SK-N-SH (cell line): ENCODE measurements around the gene DNAJB4. TPM values are rescaled to one million over a fixed set of nuclear protein-coding genes. Genes with fewer than 3 reads are reported as not detected.
A peak's percentile ranks its signal among the peaks of the same experiment; 100 is the strongest.

Experiments
- CTCF ChIA-PET: fragments of 300-600, 350-600 bp; formaldehyde crosslinking; extraction: SDS; loops from one replicate; lab custom pipeline; 2021; lab: Yijun Ruan, JAX
- POLR2A ChIA-PET: fragments of 350-600 bp; sonication (Branson Sonifier 250); formaldehyde crosslinking; extraction: SDS; loops from one replicate; lab custom pipeline; 2020; ENCODE audit warnings: antibody characterized with exemption, inconsistent platforms; lab: Yijun Ruan, JAX
- DNase-seq: peaks from one replicate; pipeline ENCODE4 v3.0.0; 2012
- H2AFZ ChIP-seq: fragments of 200-600 bp; sonication (generic); 2 replicates; pipeline ENCODE4 v1.8.1; 2016; ENCODE audit warnings: antibody characterized with exemption, mild to moderate bottlenecking, low read depth
- H3F3A ChIP-seq: fragments of 200-600 bp; sonication (generic); replicated peaks from 2 replicates; pipeline ENCODE3; 2016; ENCODE audit warnings: antibody characterized with exemption, mild to moderate bottlenecking; ENCODE audit not compliant: insufficient read depth
- H3K27ac ChIP-seq, 2 experiments: fragments of 200-500 bp in 1 of 2; fragments of 200-600 bp in 1 of 2; sonication (Bioruptor generic) in 1 of 2; sonication (generic), shearing (Covaris generic) in 1 of 2; 2 replicates each; pipeline versions ENCODE4 v1.5.1 to v1.6.1; 2014 to 2016; ENCODE audit warnings: low read depth in 2 of 2, inconsistent platforms in 1 of 2, low read length in 1 of 2, mild to moderate bottlenecking in 1 of 2, mixed read lengths in 1 of 2
- H3K27me3 ChIP-seq: fragments of 200-600 bp; sonication (generic), shearing (Covaris generic); 2 replicates; pipeline ENCODE4 v1.6.1; 2016; ENCODE audit warnings: mixed run types; ENCODE audit not compliant: insufficient read depth
- H3K36me3 ChIP-seq, 2 experiments: fragments of 200-500 bp in 1 of 2; fragments of 200-600 bp in 1 of 2; sonication (Bioruptor generic) in 1 of 2; sonication (generic) in 1 of 2; replicated peaks in 1 of 2; 2 replicates each; pipeline versions ENCODE3 to v1.5.1; 2014 to 2016; ENCODE audit warnings: low read length in 1 of 2, mild to moderate bottlenecking in 1 of 2; ENCODE audit not compliant: insufficient read depth in 2 of 2, control insufficient read depth in 1 of 2
- H3K4me1 ChIP-seq, 2 experiments: fragments of 200-500 bp in 1 of 2; fragments of 200-600 bp in 1 of 2; sonication (Bioruptor generic) in 1 of 2; sonication (generic), shearing (Covaris generic) in 1 of 2; 2 replicates each; pipeline versions ENCODE4 v1.5.1 to v1.6.1; 2014 to 2016; ENCODE audit warnings: low read depth in 1 of 2, low read length in 1 of 2, mixed run types in 1 of 2; ENCODE audit not compliant: insufficient read depth in 2 of 2, control insufficient read depth in 1 of 2
- H3K4me2 ChIP-seq: fragments of 200-600 bp; sonication (generic), shearing (Covaris generic); 2 replicates; pipeline ENCODE4 v1.6.1; 2017; ENCODE audit warnings: mixed run types
- H3K4me3 ChIP-seq, 2 experiments: fragments of 200-500 bp in 1 of 2; fragments of 200-600 bp in 1 of 2; sonication (Bioruptor generic) in 1 of 2; sonication (generic), shearing (Covaris generic) in 1 of 2; 2 replicates each; pipeline versions ENCODE4 v1.5.1 to v1.8.1; 2014 to 2016; ENCODE audit warnings: low read depth in 2 of 2, inconsistent platforms in 1 of 2, low read length in 1 of 2, mild to moderate bottlenecking in 1 of 2, mixed read lengths in 1 of 2, moderate library complexity in 1 of 2
- H3K79me2 ChIP-seq: fragments of 200-600 bp; sonication (generic); 2 replicates; pipeline ENCODE4 v1.8.1; 2017; ENCODE audit warnings: mild to moderate bottlenecking; ENCODE audit not compliant: insufficient read depth
- H3K9ac ChIP-seq: fragments of 200-600 bp; sonication (generic); 2 replicates; pipeline ENCODE4 v1.6.1; 2017; ENCODE audit warnings: mixed run types
- H3K9me2 ChIP-seq: fragments of 200-600 bp; sonication (generic); 2 replicates; pipeline ENCODE4 v1.6.1; 2017; ENCODE audit warnings: mixed run types
- H3K9me3 ChIP-seq: fragments of 200-600 bp; sonication (generic); 2 replicates; pipeline ENCODE4 v1.6.1; 2017; ENCODE audit warnings: mixed run types, mild to moderate bottlenecking, moderate library complexity
- H4K20me1 ChIP-seq: fragments of 200-600 bp; sonication (generic); 2 replicates; pipeline ENCODE4 v1.6.1; 2017; ENCODE audit warnings: mild to moderate bottlenecking, mixed run types; ENCODE audit not compliant: insufficient read depth
- EP300 ChIP-seq, 2 experiments: IDR thresholded peaks; 2 replicates each; pipeline versions ENCODE4 v1.4.0 to v1.6.1; 2012; ENCODE audit warnings: borderline replicate concordance in 1 of 2, low read depth in 1 of 2, low read length in 1 of 2
- FOXJ3 ChIP-seq: sonication (generic); formaldehyde crosslinking; IDR thresholded peaks from 2 replicates; pipeline ENCODE4 v1.5.1; 2020; ENCODE audit warnings: mild to moderate bottlenecking, missing genetic modification reagents
- GABPA ChIP-seq: IDR thresholded peaks from 2 replicates; pipeline ENCODE4 v1.4.0; 2012; ENCODE audit warnings: low read depth, mild to moderate bottlenecking
- GATA2 ChIP-seq: sonication (generic); formaldehyde crosslinking; IDR thresholded peaks from 2 replicates; pipeline ENCODE4 v1.5.0; 2020; ENCODE audit warnings: mild to moderate bottlenecking, missing genetic modification reagents
- IRF3 ChIP-seq: fragments of 150-350 bp; IDR thresholded peaks from 2 replicates; pipeline ENCODE4 v1.6.1; 2016; ENCODE audit warnings: mild to moderate bottlenecking, low read depth, low read length
- JUND ChIP-seq: IDR thresholded peaks from 2 replicates; pipeline ENCODE4 v1.4.0; 2012
- MEF2A ChIP-seq: IDR thresholded peaks from 2 replicates; pipeline ENCODE4 v1.4.0; 2012; ENCODE audit warnings: low read depth, borderline replicate concordance
- MXI1 ChIP-seq: IDR thresholded peaks from 2 replicates; pipeline ENCODE4 v1.6.1; 2012; ENCODE audit warnings: mild to moderate bottlenecking, low read depth, low read length, improper control_type of control experiment
- PBX3 ChIP-seq: IDR thresholded peaks from 2 replicates; pipeline ENCODE4; 2012
- RAD21 ChIP-seq: IDR thresholded peaks from 2 replicates; pipeline ENCODE4 v1.6.1; 2012; ENCODE audit warnings: mild to moderate bottlenecking, low read length
- REST ChIP-seq: IDR thresholded peaks from 2 replicates; pipeline ENCODE4 v1.6.1; 2012; ENCODE audit warnings: mild to moderate bottlenecking, low read depth, low read length, moderate library complexity
- TAF1 ChIP-seq: IDR thresholded peaks from 2 replicates; pipeline ENCODE4 v1.6.1; 2012; ENCODE audit warnings: low read depth, mild to moderate bottlenecking, low read length, moderate library complexity, borderline replicate concordance
- YY1 ChIP-seq: IDR thresholded peaks from 2 replicates; pipeline ENCODE4 v1.4.0; 2012; ENCODE audit warnings: low read depth, mild to moderate bottlenecking
- WGBS: methylation state at CpG from one replicate; pipeline ENCODE4 v1.1.6; 2017; ENCODE audit warnings: low lambda C conversion rate; 5-methylcytosine and 5-hydroxymethylcytosine counted together
- polyA plus RNA-seq, 3 experiments: library from polyadenylated mRNA; depleted of rRNA; stranded (reverse); fragments of >200 nt; gene quantifications; 2 replicates each; pipeline ENCODE4 v1.2.3, GENCODE V29; 2012

Gene DNAJB4
- polyA plus RNA-seq, 1 of the 3 experiments (the other 2 are of a cell fraction), result 13.5 TPM

- no peak overlapping the region for H2AFZ ChIP-seq
- ChIA-PET CTCF (interaction anchor here (1.9 kb wide), 1 partner anchor 14 kb away, joined by 8 read pairs; no protein-coding TSS in a partner anchor), POLR2A (no interaction called here)
- no peaks in the 10 kb centered on the region for H3K9me2 ChIP-seq
- H3K27ac ChIP-seq, result peak overlapping the region in 1 of 2 experiments; percentile 16; a peak in 2 of 4 replicates
- peaks cover 74% of the 10 kb centered on the region for H3K79me2 ChIP-seq
- peaks cover 12% of the 10 kb centered on the region for H4K20me1 ChIP-seq
- H3K4me3 ChIP-seq, result no peak overlapping the region
- H3K4me1 ChIP-seq, result peaks cover 0 to 6% of the 10 kb centered on the region in 2 experiments; a peak in 2 of 4 replicates
- H3K9ac ChIP-seq, result no peak overlapping the region
- no peak overlapping the region for H3K4me2 ChIP-seq
- WGBS, result 95% methylated on average over 2 of the region's 2 CpGs
- H3K27me3 ChIP-seq, result no peaks in the 10 kb centered on the region
- H3K9me3 ChIP-seq, result no peaks in the 10 kb centered on the region
- TF ChIP-seq REST, result no peak
- no peak for TF ChIP-seq YY1
- peaks cover 55% of the 10 kb centered on the region for H3F3A ChIP-seq
- DNase-seq, result no peak
- peaks cover 96 to 99% of the 10 kb centered on the region in 2 experiments for H3K36me3 ChIP-seq
These were observed 45.9 kb upstream of the DNAJB4 start for GRCh38 chr1:77958850-77959249.

GRCh38 chr1:77961392-77961791, 43.3 kb upstream of the DNAJB4 start:
- Histone ChIP-seq H3K27ac (no peak overlapping the region), H3K36me3 (peaks cover 96 to 99% of the 10 kb centered on the region in 2 experiments), H3K4me3 (no peak overlapping the region), H4K20me1 (peaks cover 12% of the 10 kb centered on the region; the same call in 1 of the 2 replicates), H2AFZ (no peak overlapping the region), H3K79me2 (peaks cover 93% of the 10 kb centered on the region), H3K27me3 (no peaks in the 10 kb centered on the region), H3K9me3 (no peaks in the 10 kb centered on the region), H3K4me1 (peaks cover 0 to 3% of the 10 kb centered on the region in 2 experiments; a peak in 2 of 4 replicates), H3F3A (peaks cover 45% of the 10 kb centered on the region), H3K4me2 (no peak overlapping the region), H3K9me2 (no peaks in the 10 kb centered on the region), H3K9ac (no peak overlapping the region)
- 89% methylated on average over 2 of the region's 2 CpGs for WGBS
- no peak for TF ChIP-seq MEF2A
- no peak for TF ChIP-seq EP300 (IDR thresholded peaks at IDR 0.05; ENCODE audit: borderline replicate concordance in 1 of 2, low read depth in 1 of 2, low read length in 1 of 2)
- no peak for TF ChIP-seq TAF1
- no peak for TF ChIP-seq MXI1
- TF ChIP-seq GABPA, result no peak
- no peak for TF ChIP-seq IRF3
- no peak for TF ChIP-seq GATA2
- no peak for TF ChIP-seq FOXJ3 (CRISPR knock-in tag)
- no peak for TF ChIP-seq PBX3
- no peak for TF ChIP-seq RAD21
- no peak for TF ChIP-seq JUND
- DNase-seq, result no peak
- ChIA-PET POLR2A (no interaction called here), CTCF (no interaction called here)
